K562 (cell line): Measurements from ENCODE around the gene TNFRSF18. TPM values are rescaled to one million over a fixed set of nuclear protein-coding genes. Genes with fewer than 3 reads are reported as not detected.

Experiments
- ATAC-seq: fragments of 200-7000 bp; cut with Tn5 transposase; 3 replicates; pipeline ENCODE4 v1.9.1; 2020; ENCODE audit warnings: moderate library complexity
- BruUV-seq: library from RNA; stranded (reverse); fragments of 400-500 nt; replicated peaks from 2 replicates; lab custom pipeline; 2021; lab: Mats Ljungman, UMichigan
- CTCF ChIA-PET: fragments of 300-600 bp; formaldehyde crosslinking; extraction: SDS; loops from one replicate; lab custom pipeline; 2021; ENCODE audit warnings: low intra/inter-chr PET ratio; lab: Yijun Ruan, JAX
- POLR2A ChIA-PET: fragments of 300-600, 350-650 bp; sonication (Branson Sonifier 250); formaldehyde crosslinking; extraction: SDS; loops from one replicate; lab custom pipeline; 2021; ENCODE audit warnings: antibody characterized with exemption, inconsistent platforms; lab: Yijun Ruan, JAX
- DNase-seq, 4 experiments: peaks; one replicate each; pipeline versions ENCODE4 v3.0.0 to v3.0.0-alpha.2; 2011 to 2018; ENCODE audit warnings: low spot score in 3 of 4, mixed read lengths in 3 of 4; ENCODE audit errors: extremely low read depth in 1 of 4
- FAIRE-seq: peaks from 2 replicates; lab custom pipeline; 2011; peaks lifted over from hg19 to GRCh38; lab: Jason Lieb, UNC
- H2AFZ ChIP-seq: 2 replicates; pipeline ENCODE4 v1.6.0; 2011; ENCODE audit warnings: low read depth, low read length, control low read depth, inconsistent platforms
- H3K27ac ChIP-seq: fragments of 200-600 bp; 3 replicates; pipeline ENCODE4 v1.8.0; 2011; ENCODE audit warnings: low read depth, mild to moderate bottlenecking, control low read depth, inconsistent platforms, low read length, moderate library complexity, mixed read lengths; ENCODE audit errors: extremely low read depth
- H3K27me3 ChIP-seq, 2 experiments: fragments of 300-600 bp in 1 of 2; 2 replicates in 1 of 2; 3 replicates in 1 of 2; pipeline versions ENCODE4 v1.6.0 to v1.8.0; 2011; ENCODE audit warnings: inconsistent platforms in 2 of 2, low read length in 2 of 2, mild to moderate bottlenecking in 1 of 2, mixed read lengths in 1 of 2, moderate library complexity in 1 of 2; ENCODE audit not compliant: control insufficient read depth in 2 of 2, insufficient read depth in 2 of 2
- H3K36me3 ChIP-seq: fragments of 300-600 bp; 3 replicates; pipeline ENCODE4 v1.8.0; 2011; ENCODE audit warnings: mild to moderate bottlenecking, low read length, inconsistent platforms; ENCODE audit not compliant: control insufficient read depth, insufficient read depth
- H3K4me1 ChIP-seq, 2 experiments: fragments of 200-600 bp in 1 of 2; replicated peaks in 1 of 2; 2 replicates in 1 of 2; 3 replicates in 1 of 2; pipeline versions ENCODE4 v1.5.1 to v1.8.0; 2011; ENCODE audit warnings: inconsistent platforms in 2 of 2, low read length in 2 of 2, mild to moderate bottlenecking in 1 of 2, mixed read lengths in 1 of 2, moderate library complexity in 1 of 2; ENCODE audit not compliant: control insufficient read depth in 2 of 2, insufficient read depth in 2 of 2
- H3K4me2 ChIP-seq: 2 replicates; pipeline ENCODE4 v1.6.1; 2011; ENCODE audit warnings: low read length, control low read depth, inconsistent platforms, mixed read lengths; ENCODE audit not compliant: insufficient read depth
- H3K4me3 ChIP-seq: fragments of 200-600 bp; sonication (generic), shearing (Covaris generic); 2 replicates; pipeline ENCODE4 v1.5.1; 2016; ENCODE audit warnings: control low read depth, inconsistent platforms
- H3K79me2 ChIP-seq: fragments of 200-600 bp; 3 replicates; pipeline ENCODE4 v1.8.0; 2011; ENCODE audit warnings: low read length, inconsistent platforms; ENCODE audit not compliant: control insufficient read depth, insufficient read depth
- H3K9ac ChIP-seq, 2 experiments: 2 replicates each; pipeline versions ENCODE4 v1.6.0 to v1.6.1; 2011; ENCODE audit warnings: low read depth in 2 of 2, low read length in 2 of 2, control low read depth in 1 of 2, inconsistent platforms in 1 of 2, mild to moderate bottlenecking in 1 of 2, mixed read lengths in 1 of 2; ENCODE audit not compliant: insufficient read depth in 1 of 2
- H3K9me1 ChIP-seq: one replicate; pipeline ENCODE4 v1.6.0; 2011; ENCODE audit warnings: inconsistent platforms, mild to moderate bottlenecking, low read length, moderate library complexity; ENCODE audit not compliant: control insufficient read depth, insufficient read depth
- H3K9me3 ChIP-seq: replicated peaks from 2 replicates; pipeline ENCODE4 v1.5.1; 2011; ENCODE audit warnings: low read depth, low read length, inconsistent platforms; ENCODE audit not compliant: control insufficient read depth, insufficient read depth
- H4K20me1 ChIP-seq: replicated peaks from 2 replicates; pipeline ENCODE4 v1.6.1; 2011; ENCODE audit warnings: low read length, inconsistent platforms, mixed read lengths; ENCODE audit not compliant: control insufficient read depth, insufficient read depth
- ATF3 ChIP-seq, 2 experiments: fragments of 450-650 bp in 1 of 2; sonication (generic) in 1 of 2; formaldehyde crosslinking in 1 of 2; IDR thresholded peaks in 1 of 2; conservative IDR thresholded peaks in 1 of 2; 2 replicates each; pipeline versions ENCODE4 v1.6.1 to v1.8.1; 2016 to 2023; ENCODE audit warnings: mild to moderate bottlenecking in 2 of 2, moderate library complexity in 2 of 2, inconsistent platforms in 1 of 2, missing genetic modification reagents in 1 of 2
- ETV1 ChIP-seq: fragments of 450-650 bp; conservative IDR thresholded peaks from 2 replicates; pipeline ENCODE4 v1.6.1; 2016; ENCODE audit warnings: missing genetic modification characterization, control low read depth, low read depth, missing compliant biosample characterization
- FOXK1 ChIP-seq: sonication (generic); formaldehyde crosslinking; IDR thresholded peaks from 2 replicates; pipeline ENCODE4 v1.8.0; 2022; ENCODE audit warnings: missing genetic modification reagents, mild to moderate bottlenecking, borderline replicate concordance
- FOXK2 ChIP-seq, 2 experiments: fragments of 450-650 bp; IDR thresholded peaks in 1 of 2; conservative IDR thresholded peaks in 1 of 2; 2 replicates each; pipeline ENCODE4 v1.6.1; 2016; ENCODE audit warnings: low read depth in 2 of 2, mild to moderate bottlenecking in 1 of 2
- HDGF ChIP-seq: fragments of 450-650 bp; IDR thresholded peaks from 2 replicates; pipeline ENCODE4 v1.6.1; 2016
- HMGN3 ChIP-seq: IDR thresholded peaks from 2 replicates; pipeline ENCODE4 v1.6.1; 2011; ENCODE audit warnings: borderline replicate concordance, low read depth, mild to moderate bottlenecking, mixed read lengths, low read length; ENCODE audit not compliant: insufficient read length; ENCODE audit errors: extremely low read depth
- SIN3B ChIP-seq: fragments of 450-650 bp; IDR thresholded peaks from 2 replicates; pipeline ENCODE4 v1.6.1; 2017; ENCODE audit warnings: low read depth, mild to moderate bottlenecking, moderate library complexity
- ZBTB40 ChIP-seq, 2 experiments: fragments of 450-650 bp in 1 of 2; sonication (generic) in 1 of 2; formaldehyde crosslinking in 1 of 2; IDR thresholded peaks; 2 replicates each; pipeline versions ENCODE4 v1.7.1 to v1.9.0; 2016 to 2022; ENCODE audit warnings: inconsistent platforms in 1 of 2, mild to moderate bottlenecking in 1 of 2, missing genetic modification reagents in 1 of 2
- ZKSCAN3 ChIP-seq: fragments of 250-450 bp; sonication (Bioruptor Pico); IDR thresholded peaks from 2 replicates; pipeline ENCODE4 v1.4.0; 2020
- ZNF354B ChIP-seq: fragments of 250-450 bp; sonication (Bioruptor Pico); IDR thresholded peaks from 2 replicates; pipeline ENCODE4 v1.4.0; 2020
- WGBS: fragments of 100-300 bp; shearing (Covaris generic); methylation state at CpG from one replicate; pipeline ENCODE4 v1.1.6; 2016; ENCODE audit warnings: low coverage, mixed read lengths; ENCODE audit not compliant: insufficient coverage; ENCODE audit errors: missing lambda C conversion rate; 5-methylcytosine and 5-hydroxymethylcytosine counted together
- in situ Hi-C: fragments of 300-500 bp; cut with MboI; formaldehyde crosslinking; loops from 4 replicates; pipeline ENCODE4 v1.15.0; 2018; ENCODE audit warnings: inconsistent platforms, mixed read lengths
- intact Hi-C: fragments of 100-400 bp; cut with micrococcal nuclease; formaldehyde crosslinking; loops from 2 replicates; pipeline ENCODE4 v1.14.2; 2022
- polyA plus RNA-seq, 8 experiments: library from polyadenylated mRNA; depleted of rRNA in 4 of 8; stranded (reverse) in 5 of 8; unstranded in 3 of 8; fragments of >200 nt; fragmentation: Nextera tagmentation in 2 of 8; fragmentation: Illumina TruSeq in 1 of 8; extraction: Ambion mirVana in 2 of 8; extraction: Trizol in 1 of 8; gene quantifications; 2 replicates each; pipeline versions ENCODE4 v1.2.1 to v1.2.3, GENCODE V29; 2011 to 2014; ENCODE audit warnings: inconsistent platforms in 1 of 8, missing spikeins in 1 of 8
- total RNA-seq, 7 experiments: library from RNA; depleted of rRNA in 6 of 7; stranded (reverse); fragments of >200 nt in 6 of 7; fragmentation: Illumina TruSeq in 2 of 7; extraction: Trizol in 2 of 7; gene quantifications; 2 replicates each; pipeline versions ENCODE4 v1.2.1 to v1.2.3, GENCODE V29; 2011 to 2021; ENCODE audit warnings: low replicate concordance in 1 of 7

Gene TNFRSF18
- total and polyA plus RNA-seq, 9 of the 15 experiments (the other 6 are each of a cell fraction or from before 2014, with no cell fraction given), result 0.24 to 0.27 TPM; not detected in 7

GRCh38 chr1:1217621-1218523 lies 11.5 kb upstream of the TNFRSF18 start:
- Histone ChIP-seq H3K79me2 (0 out of 3 replicates have a peak, but pooled peaks cover under 1% of the 10 kb centered on the region), H4K20me1 (peaks cover 2% of the 10 kb centered on the region; the same call in 1 of the 2 replicates), H3K4me3 (no peak overlapping the region), H3K9me3 (no peaks in the 10 kb centered on the region), H3K27me3 (no peaks in the 10 kb centered on the region), H3K9ac (peak overlapping the region in 1 of 2 experiments; percentile 20; a peak in 1 of 4 replicates), H3K4me2 (no peak overlapping the region), H3K27ac (no peak overlapping the region), H2AFZ (no peak overlapping the region), H3K4me1 (peaks cover 0 to 74% of the 10 kb centered on the region in 2 experiments; a peak in 2 of 5 replicates), H3K9me1 (no peaks in the 10 kb centered on the region), H3K36me3 (peaks cover 72% of the 10 kb centered on the region; the same call in 2 of the 3 replicates)
- WGBS, result 96% methylated on average over 38 of the region's 52 CpGs
- in situ Hi-C loops (no loop called here), intact Hi-C loops (no loop called here)
- ChIA-PET CTCF (no interaction called here), POLR2A (interaction anchor here (0.6 to 2.4 kb wide), 2 partner anchors 12 to 13 kb away, joined by 3 to 12 read pairs; partner anchors contain the start of genes B3GALT6 and SDF4)
- DNase-seq (no peak), ATAC-seq (no peak), FAIRE-seq (no peak)
- no TSS peak for BruUV-seq
- TF ChIP-seq HDGF, result no peak
- no peak for TF ChIP-seq FOXK2 (conservative IDR thresholded peaks at IDR 0.05 in 1 of 2, IDR thresholded peaks at IDR 0.05 in 1 of 2; ENCODE audit: low read depth in 2 of 2)
- no peak for TF ChIP-seq SIN3B
- TF ChIP-seq HMGN3, result peak; percentile 7
- no peak for TF ChIP-seq ETV1 (tag)
- TF ChIP-seq ZKSCAN3 (CRISPR knock-in tag), result no peak
- no peak for TF ChIP-seq ZBTB40 (IDR thresholded peaks at IDR 0.05)
- TF ChIP-seq ZBTB40 (CRISPR knock-in tag; IDR thresholded peaks at IDR 0.05), result no peak
- TF ChIP-seq FOXK1 (CRISPR knock-in tag), result no peak
- TF ChIP-seq ZNF354B (CRISPR knock-in tag), result no peak
- TF ChIP-seq ATF3 (IDR thresholded peaks at IDR 0.05), result no peak
- TF ChIP-seq ATF3 (CRISPR knock-in tag; conservative IDR thresholded peaks at IDR 0.05), result no peak
